ENCODE results near the gene GNPDA1. TPM values are rescaled to one million over a fixed set of nuclear protein-coding genes. Genes with fewer than 3 reads are reported as not detected.

Gene GNPDA1
- total RNA-seq, 1 donor from 2014 or later, result 14.0 TPM

DNA sequence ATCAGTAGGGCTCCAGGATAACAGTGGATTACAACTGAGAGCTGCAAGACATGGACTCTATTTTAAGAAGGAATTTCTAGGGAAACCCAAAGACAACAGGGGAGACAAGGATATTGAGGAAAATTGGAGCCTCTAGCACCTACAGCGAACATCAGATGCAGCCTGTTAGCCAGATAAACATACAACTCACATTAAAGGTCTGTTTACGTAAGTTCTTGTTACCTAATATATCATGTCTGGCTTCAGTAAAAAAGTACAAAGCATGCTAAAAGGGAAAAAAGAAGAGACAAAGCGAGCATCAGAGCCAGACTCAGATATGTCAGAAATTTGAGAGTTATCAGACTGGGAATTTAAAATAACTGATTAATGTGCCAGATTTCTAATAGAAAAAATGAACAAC, 17.2 kb downstream of the GNPDA1 start:
- DNase-seq (ENCODE audit: low spot score), result no peak

DNA sequence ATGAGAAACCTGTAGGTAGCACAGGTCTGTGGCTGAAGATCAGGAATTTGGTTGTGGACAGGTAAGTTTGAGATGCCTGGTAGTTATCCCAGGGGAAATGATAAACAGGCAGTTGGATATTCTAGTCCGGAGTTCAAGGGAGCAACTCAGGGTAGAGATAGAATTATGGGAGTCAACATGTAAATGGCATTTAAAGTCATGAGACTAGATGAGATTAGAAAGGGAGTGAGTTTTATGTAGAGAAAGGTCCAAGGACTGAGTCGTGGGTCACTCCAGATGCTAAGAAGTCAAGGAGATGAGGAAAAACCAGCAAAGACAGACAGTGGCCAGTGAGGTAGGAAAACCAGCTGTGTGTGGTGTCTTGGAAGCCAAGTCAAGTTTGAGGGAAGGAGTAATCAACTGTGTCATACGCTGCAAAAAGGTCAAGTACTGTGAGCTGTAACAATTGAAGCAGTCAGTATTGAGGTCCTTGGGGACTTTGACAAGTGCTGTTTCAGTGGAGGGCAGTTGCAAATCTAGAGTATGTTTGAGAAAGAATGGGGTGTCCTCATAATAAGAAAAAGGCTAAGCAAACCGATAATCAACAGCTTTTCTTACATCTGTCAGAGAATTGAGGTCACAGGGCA, 18.2 kb downstream of the GNPDA1 start:
- DNase-seq (ENCODE audit: low spot score), result no peak

DNA sequence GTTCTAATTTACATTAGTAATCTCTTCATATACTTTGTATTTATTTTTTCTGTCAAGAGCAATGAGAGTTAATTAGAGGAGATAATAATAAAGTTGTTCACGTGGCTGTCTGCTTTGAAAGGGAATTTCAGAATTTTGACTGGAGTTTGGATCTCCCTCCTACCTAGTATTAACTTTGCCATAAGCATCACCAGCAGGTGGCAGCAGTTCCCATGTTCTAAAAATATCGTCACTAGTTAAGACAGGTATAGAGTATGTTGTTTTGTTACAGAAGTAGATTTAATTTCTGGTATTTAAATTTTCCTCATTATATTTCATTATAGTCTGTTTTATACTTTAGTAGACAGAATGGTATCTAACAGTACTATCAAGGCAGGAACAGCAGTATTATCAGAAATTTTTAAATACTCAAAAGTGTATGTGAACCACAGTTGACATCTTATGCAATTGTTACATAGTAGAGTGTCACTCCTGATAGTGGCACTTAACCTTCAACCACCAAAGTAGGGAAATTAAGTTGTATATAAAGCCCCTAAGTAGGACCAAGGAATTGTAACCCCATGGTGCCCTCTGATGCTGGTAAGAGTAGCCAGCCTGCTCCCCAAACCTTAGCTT, 20.4 kb downstream of the GNPDA1 start:
- peak; percentile 69 for DNase-seq (ENCODE audit: low spot score)

GRCh38 chr5:141989720-141990119, 23.1 kb downstream of the GNPDA1 start:
- no peak for DNase-seq (ENCODE audit: low spot score)

DNA sequence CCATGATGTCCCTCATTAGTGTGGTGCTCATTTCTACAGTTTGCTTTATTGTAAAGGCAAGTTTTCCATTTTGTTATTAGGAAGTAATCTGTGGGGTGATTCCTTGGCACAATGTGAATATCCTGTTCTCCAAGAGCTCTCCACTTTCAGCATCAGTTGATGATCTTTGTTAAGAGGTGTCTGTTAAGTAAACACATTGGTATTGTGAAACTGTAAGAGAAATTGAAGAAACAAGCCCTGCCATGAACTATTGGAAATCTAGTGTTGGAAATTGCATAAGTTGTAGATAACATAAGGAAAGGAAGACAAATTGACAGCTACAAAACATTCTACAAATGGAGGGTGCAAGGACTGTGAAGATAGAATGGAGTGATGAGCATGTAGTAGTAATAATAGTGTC, 26.8 kb downstream of the GNPDA1 start:
- DNase-seq (ENCODE audit: low spot score), result no peak

- DNase-seq (ENCODE audit: low spot score), result no peak
Measured at GRCh38 chr5:141982626-141983025, 30.2 kb downstream of the GNPDA1 start.

DNA sequence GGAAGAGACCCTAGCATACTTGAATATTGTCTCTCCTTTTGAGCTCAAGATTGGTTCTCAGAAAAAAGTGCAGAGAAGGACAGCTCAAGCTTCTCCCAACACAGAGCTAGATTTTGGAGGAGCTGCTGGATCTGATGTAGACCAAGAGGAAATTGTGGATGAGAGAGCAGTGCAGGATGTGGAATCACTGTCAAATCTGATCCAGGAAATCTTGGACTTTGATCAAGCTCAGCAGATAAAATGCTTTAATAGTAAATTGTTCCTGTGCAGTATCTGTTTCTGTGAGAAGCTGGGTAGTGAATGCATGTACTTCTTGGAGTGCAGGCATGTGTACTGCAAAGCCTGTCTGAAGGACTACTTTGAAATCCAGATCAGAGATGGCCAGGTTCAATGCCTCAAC, 34.4 kb downstream of the GNPDA1 start:
- DNase-seq (ENCODE audit: low spot score), result no peak

DNA sequence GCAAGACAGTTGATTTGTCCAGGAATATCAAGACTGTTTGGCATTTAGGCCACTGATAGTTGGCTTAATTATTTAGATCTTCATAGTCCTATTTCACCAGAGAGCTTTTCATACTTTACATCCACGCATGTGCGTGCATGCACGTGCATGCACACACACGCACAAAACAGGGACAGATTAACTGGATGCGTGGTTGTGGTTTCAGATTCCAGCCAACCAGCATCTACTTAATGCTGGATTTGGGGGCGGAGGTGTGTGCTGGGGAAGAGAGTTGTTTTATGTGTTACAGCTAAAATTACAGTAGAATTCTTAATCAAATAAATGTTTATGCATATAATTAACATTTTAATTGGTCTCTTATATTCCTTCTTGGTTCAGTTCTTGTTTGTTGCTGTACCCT, 36.7 kb downstream of the GNPDA1 start:
- DNase-seq (ENCODE audit: low spot score), result no peak

- no peak for DNase-seq (ENCODE audit: low spot score)
Measured at GRCh38 chr5:141973871-141974595, 38.8 kb downstream of the GNPDA1 start.

GRCh38 chr5:141969783-141970771, 42.8 kb downstream of the GNPDA1 start:
- DNase-seq (ENCODE audit: low spot score), result no peak

- DNase-seq (ENCODE audit: low spot score), result peak; percentile 97
Measured at GRCh38 chr5:141968914-141969608, 43.8 kb downstream of the GNPDA1 start, which contains the start of gene RNF14. Gene RNF14 (plus strand): TSS chr5:141969105. CDS start chr5:141973589, 4,484 bp downstream.

DNA sequence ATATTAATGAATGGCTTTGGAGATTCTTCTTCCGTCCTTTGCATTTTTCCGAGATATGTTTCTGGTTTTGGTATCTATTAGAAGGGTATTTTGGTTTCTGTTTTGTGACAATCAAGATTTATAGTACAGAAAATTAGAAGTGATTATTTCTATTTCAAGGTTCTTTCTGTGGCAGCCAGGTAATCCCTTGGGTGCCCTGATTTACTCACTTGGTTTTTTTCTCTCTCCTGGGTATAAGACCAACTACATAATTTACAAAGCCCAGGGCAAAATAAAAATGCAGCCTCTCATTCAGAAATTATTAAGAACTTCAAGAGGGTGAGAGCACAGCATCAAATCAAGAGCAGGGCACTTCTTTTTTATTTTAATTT, 45.9 kb downstream of the GNPDA1 start:
- DNase-seq (ENCODE audit: low spot score), result no peak

GRCh38 chr5:141966275-141966962, 46.4 kb downstream of the GNPDA1 start:
- no peak for DNase-seq (ENCODE audit: low spot score)

DNA sequence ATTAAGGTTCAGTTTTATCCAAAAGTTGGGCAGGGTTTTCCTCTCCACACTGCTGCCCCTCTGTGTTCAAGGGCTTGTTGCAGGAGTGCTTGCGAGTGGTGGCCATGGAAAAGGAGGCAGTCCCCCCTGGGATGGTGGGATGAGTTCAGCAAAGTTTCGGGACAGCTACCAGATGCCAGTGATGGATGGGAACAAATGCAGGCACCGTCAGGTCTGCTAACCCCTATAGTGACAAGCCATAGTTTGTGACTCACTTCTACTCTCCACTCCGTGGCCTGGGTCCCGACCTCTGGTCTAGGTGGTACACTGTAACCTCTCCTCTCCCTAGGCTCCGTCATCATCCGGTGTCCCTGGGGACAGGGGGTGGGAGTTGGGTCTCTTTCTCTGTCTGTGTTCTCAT, 47.8 kb downstream of the GNPDA1 start:
- DNase-seq (ENCODE audit: low spot score), result no peak

DNA sequence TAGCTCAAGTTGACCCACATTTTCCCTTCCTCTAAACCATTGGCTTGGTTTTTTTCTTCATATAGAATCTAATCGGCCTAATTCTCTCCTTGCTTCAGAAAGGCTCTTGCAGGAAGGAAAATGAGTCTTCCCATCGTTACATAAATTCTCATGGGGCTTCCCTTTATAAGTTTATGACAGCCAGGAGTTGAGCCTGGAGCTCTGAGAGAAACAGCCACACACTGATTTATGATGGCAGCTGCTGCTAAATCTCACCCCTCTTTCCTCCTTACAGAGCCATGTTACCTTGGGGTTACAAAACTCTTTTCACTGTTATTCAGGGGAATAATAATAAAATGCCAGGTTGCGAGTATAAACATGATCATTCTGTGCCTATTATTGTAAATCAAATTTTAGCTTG, 49.1 kb downstream of the GNPDA1 start:
- no peak for DNase-seq (ENCODE audit: low spot score)

GRCh38 chr5:141961466-141961865, 51.4 kb downstream of the GNPDA1 start:
- DNase-seq (ENCODE audit: low spot score), result no peak

DNA sequence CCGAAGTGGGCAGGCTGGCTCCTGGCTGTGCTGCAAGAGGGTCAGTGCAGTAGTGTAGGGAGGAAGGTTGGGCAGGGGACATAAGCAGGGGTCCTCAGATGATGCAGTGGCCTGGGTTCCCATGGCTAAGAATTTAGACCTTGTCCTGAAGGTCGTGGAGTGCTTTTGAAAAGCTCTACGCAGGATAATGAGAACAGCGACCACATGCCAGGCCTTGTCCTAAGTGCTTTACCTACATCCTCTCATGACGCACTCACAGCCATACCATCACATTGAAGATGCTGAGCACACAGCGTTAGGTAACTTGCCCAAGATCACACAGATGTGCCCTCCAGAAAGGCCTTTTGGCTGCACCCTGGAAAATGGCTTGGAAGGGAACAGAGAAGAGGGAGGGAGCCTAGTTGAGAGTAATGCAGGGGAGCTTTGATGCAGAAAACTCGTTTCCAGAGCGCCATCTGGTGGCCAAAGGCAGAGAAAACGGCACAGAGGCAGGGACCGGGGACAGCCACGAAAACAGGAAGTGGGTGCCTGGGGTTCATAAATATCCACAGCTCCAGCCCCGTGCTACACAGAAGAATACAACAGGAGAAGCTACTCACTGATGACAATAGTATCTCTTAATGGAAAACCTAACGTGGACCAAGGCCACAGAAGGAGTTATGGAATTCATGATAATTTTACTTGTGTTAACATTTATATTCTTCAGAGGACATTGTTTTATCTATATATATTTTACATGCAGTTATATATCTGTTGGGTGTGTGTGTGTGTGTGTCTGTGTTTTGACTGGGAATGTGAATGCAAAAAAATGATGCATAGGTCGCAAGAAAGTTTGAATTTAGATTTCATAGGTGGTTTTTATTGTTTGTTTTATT, 52.1 kb downstream of the GNPDA1 start:
- peak; percentile 95 for DNase-seq (ENCODE audit: low spot score)

- no peak for DNase-seq (ENCODE audit: low spot score)
Measured at GRCh38 chr5:141960018-141960417, 52.8 kb downstream of the GNPDA1 start.

GRCh38 chr5:141958546-141959172, 54.2 kb downstream of the GNPDA1 start:
- no peak for DNase-seq (ENCODE audit: low spot score)

Data from umbilical cord (tissue), 2 donors.